ENCODE results near the gene CCDC88B. TPM values are rescaled to one million over a fixed set of nuclear protein-coding genes. Genes with fewer than 3 reads are reported as not detected.

The CCDC88B gene
- total RNA-seq, 1 experiment from 2014 or later: 11.2 TPM

DNA sequence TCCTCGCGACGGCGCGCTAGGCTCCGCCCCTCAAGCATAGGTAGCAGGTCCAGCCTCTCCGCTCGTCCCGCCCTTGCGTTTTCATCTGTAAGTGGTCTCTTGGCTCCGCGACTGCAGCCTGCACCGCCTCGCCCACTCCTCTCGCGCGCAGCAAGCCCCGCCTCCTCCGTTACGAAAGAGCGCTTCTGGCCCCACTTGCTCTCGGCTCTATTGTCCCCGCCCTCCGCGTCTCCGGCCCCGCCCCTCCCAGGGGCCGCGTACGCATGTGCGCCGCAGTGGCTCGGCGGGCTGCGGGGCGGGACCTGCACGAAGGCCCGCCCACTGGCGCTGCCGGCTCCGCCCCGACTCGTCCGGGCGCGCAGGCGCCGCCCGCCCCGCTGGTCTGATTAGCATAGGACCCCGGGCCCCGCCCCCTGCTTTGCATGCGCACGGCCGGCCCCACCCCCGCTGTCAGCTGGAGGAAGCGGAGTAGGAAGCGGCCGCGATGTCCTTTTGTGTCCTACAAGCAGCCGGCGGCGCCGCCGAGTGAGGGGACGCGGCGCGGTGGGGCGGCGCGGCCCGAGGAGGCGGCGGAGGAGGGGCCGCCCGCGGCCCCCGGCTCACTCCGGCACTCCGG is 34.8 kb upstream of the CCDC88B start, which contains the start of gene ESRRA:
TSS of gene ESRRA (plus strand) at position 450 of the 616 bp plus-strand sequence. CDS start 1,656 bp downstream, outside the sequence.
- Histone ChIP-seq H2AFZ (ENCODE audit: low read length) (no peak within 1 kb of the TSS), H4K20me1 (ENCODE audit: control insufficient read depth, insufficient read depth, insufficient read length) (no peaks in the 10 kb centered on the region), H2AK5ac (ENCODE audit: insufficient read length, low read length) (no peak within 1 kb of the TSS), H4K5ac (ENCODE audit: insufficient read length, low read depth, low read length) (peak within 1 kb of the TSS; percentile 36), H2BK20ac (ENCODE audit: low read depth, low read length, poor library complexity, severe bottlenecking) (no peak within 1 kb of the TSS), H2BK5ac (ENCODE audit: insufficient read length, low read length) (peak within 1 kb of the TSS; percentile 69), H3K4me2 (ENCODE audit: insufficient read depth, insufficient read length, low read length) (peak within 1 kb of the TSS; percentile 87), H4K8ac (replicated peaks; ENCODE audit: insufficient read length, low read depth, low read length) (no peak within 1 kb of the TSS), H3K9me3 (ENCODE audit: control insufficient read depth, low read depth, low read length) (no peaks in the 10 kb centered on the region), H3K23ac (ENCODE audit: insufficient read length, low read depth, low read length) (no peak within 1 kb of the TSS), H3K79me1 (ENCODE audit: insufficient read depth, low read depth, low read length, poor library complexity, severe bottlenecking) (peaks cover 5% of the 10 kb centered on the region), H2BK120ac (ENCODE audit: low read depth, low read length, poor library complexity, severe bottlenecking) (peak within 1 kb of the TSS; percentile 71), H4K91ac (ENCODE audit: insufficient read length, low read depth, low read length) (no peak within 1 kb of the TSS), H3T11ph (ENCODE audit: low read length) (no peak within 1 kb of the TSS), H3K9ac (ENCODE audit: extremely low read depth, insufficient read length, low read length) (peak within 1 kb of the TSS; percentile 74), H3K4ac (ENCODE audit: low read depth, low read length) (peak within 1 kb of the TSS; percentile 30; the same call in 1 of the 2 replicates), H2BK12ac (ENCODE audit: insufficient read length, low read depth, low read length) (no peak within 1 kb of the TSS), H3K23me2 (ENCODE audit: insufficient read length, low read depth, low read length, poor library complexity, severe bottlenecking) (peaks cover 16% of the 10 kb centered on the region), H3K14ac (ENCODE audit: insufficient read depth, low read length) (peak within 1 kb of the TSS; percentile 93), H3K56ac (ENCODE audit: insufficient read length, low read depth, low read length) (no peak within 1 kb of the TSS), H3K27ac (ENCODE audit: insufficient read length, low read depth, low read length) (peak within 1 kb of the TSS; percentile 95), H3K79me2 (ENCODE audit: insufficient read depth, low read length) (peaks cover 3% of the 10 kb centered on the region; the same call in 1 of the 2 replicates), H2BK15ac (ENCODE audit: low read depth, low read length) (no peak within 1 kb of the TSS), H3K27me3 (ENCODE audit: insufficient read depth, low read length) (peaks cover 5% of the 10 kb centered on the region; the same call in 1 of the 2 replicates), H3K18ac (ENCODE audit: insufficient read length, low read depth, low read length) (peak within 1 kb of the TSS; percentile 98), H3K4me1 (ENCODE audit: insufficient read depth, low read length) (peaks cover 2% of the 10 kb centered on the region; the same call in 1 of the 2 replicates)
- peak; percentile 100 for DNase-seq
- no CpG with 5 or more reads among the region's 81 CpGs for WGBS (ENCODE audit: extremely low coverage, insufficient read length, low lambda C conversion rate)
- peaks cover 6 to 7% (median 6%) of the 10 kb centered on the region in 3 experiments; a peak in 5 of 7 replicates for H3K36me3 Mint-ChIP-seq (ENCODE audit: insufficient read depth in 1 of 3, low read depth in 3 of 3)
- H3K9me3 Mint-ChIP-seq: no peaks in the 10 kb centered on the region
- H3K4me3 Mint-ChIP-seq: peak within 1 kb of the TSS; percentile 91 to 92
- H3K27ac Mint-ChIP-seq: peak within 1 kb of the TSS; percentile 98 to 100 (median 99)
- H3K4me1 Mint-ChIP-seq: peaks cover 19 to 20% of the 10 kb centered on the region in 2 experiments
- peaks cover 35% of the 10 kb centered on the region for H3K27me3 Mint-ChIP-seq (ENCODE audit: low read depth)
- no peak for TF ChIP-seq CTCF (conservative IDR thresholded peaks at IDR 0.05)

Measured in H9 (cell line).